IPS-15b (cell line): ENCODE results near the gene ZNF460.

Experiments
- H3K27me3 ChIP-seq: one replicate; pipeline ENCODE4 v1.6.1; 2013; ENCODE audit warnings: low read length; ENCODE audit not compliant: control insufficient read depth, insufficient read depth
- H3K36me3 ChIP-seq: one replicate; pipeline ENCODE4 v1.6.1; 2013; ENCODE audit warnings: low read length; ENCODE audit not compliant: control insufficient read depth, insufficient read depth
- H3K4me1 ChIP-seq: one replicate; pipeline ENCODE4 v1.6.1; 2013; ENCODE audit warnings: mild to moderate bottlenecking, low read length; ENCODE audit not compliant: control insufficient read depth, insufficient read depth
- H3K4me3 ChIP-seq: one replicate; pipeline ENCODE4 v1.5.1; 2013; ENCODE audit warnings: low read depth, low read length
- H3K9ac ChIP-seq: one replicate; pipeline ENCODE4 v1.6.1; 2013; ENCODE audit warnings: low read depth, mild to moderate bottlenecking, low read length
- H3K9me3 ChIP-seq: one replicate; pipeline ENCODE4 v1.6.1; 2013; ENCODE audit warnings: mild to moderate bottlenecking, low read length; ENCODE audit not compliant: control insufficient read depth, insufficient read depth

Gene ZNF460

DNA sequence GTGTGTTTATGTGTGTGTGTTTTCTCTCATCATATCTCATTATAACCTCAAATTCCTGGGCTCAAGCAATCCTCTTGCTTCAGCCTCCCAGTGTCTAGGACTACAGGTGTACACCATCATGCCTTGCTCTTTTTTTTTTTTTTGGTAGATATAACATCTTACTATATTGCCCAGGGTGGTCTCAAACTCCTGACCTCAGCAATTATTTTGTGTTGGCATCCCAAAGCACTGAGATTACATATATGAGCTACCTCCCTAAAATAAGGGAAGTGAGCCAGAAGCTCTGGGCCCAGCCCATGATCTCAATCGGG, 39.5 kb downstream of the ZNF460 start:
- H3K27me3 ChIP-seq = peaks cover 9% of the 10 kb centered on the region
- H3K9ac ChIP-seq = no peak overlapping the region
- no peaks in the 10 kb centered on the region for H3K9me3 ChIP-seq
- H3K4me1 ChIP-seq = peaks cover 4% of the 10 kb centered on the region
- H3K4me3 ChIP-seq = peak overlapping the region; percentile 64
- peaks cover 10% of the 10 kb centered on the region for H3K36me3 ChIP-seq

DNA sequence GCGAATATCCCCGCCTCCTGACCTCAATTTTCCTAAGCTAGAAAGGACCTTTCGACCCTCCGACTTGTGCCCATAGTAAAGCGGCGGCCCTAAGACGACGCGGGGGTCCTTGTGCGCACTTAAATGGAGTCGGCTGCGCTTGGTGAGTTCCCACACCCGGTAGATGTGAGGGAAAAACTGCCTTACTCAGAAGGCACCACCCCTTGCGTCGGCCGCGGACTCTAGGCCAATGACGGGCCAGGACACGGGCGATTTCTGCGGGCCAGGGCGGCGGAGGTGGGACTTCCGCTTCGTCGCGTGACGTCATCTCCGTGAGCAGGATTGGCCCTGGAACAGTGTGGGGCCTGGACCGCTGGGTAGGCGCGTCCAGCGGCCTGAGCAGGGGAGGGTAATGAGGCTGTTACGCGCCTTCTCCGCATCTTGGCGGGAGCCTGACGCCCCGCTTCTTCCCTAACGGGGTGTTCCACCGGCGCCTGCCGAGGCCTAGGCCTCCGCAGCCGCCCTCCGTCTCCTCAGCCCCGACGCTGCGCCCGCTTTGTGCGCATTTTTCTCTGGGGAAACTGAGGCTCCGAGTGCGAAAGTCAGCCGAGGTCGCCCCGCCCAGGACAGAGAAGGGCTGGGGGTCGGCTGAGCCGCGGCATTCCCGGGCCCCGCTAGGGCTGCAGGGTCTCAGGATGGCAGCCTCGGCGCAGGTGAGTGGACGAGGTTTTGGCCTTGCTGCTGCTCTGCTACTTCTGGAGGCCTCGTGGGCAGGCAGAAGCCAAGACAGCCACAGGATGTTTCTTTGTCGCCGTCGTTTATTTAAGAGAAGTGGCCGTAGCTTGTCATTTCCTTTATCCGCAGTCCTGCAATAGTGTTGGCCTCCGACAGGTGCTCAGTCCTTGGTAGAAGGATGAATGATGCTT, 40.1 kb downstream of the ZNF460 start, which contains the start of gene ZNF543:
Gene ZNF543, plus strand, starts transcription at position 293 of the 905 bp plus-strand sequence. Its CDS starts 382 bp downstream, at position 675.
- H3K4me1 ChIP-seq = peaks cover 4% of the 10 kb centered on the region
- H3K36me3 ChIP-seq = peaks cover 16% of the 10 kb centered on the region
- peaks cover 9% of the 10 kb centered on the region for H3K27me3 ChIP-seq
- peak within 1 kb of the TSS; percentile 64 for H3K4me3 ChIP-seq
- no peaks in the 10 kb centered on the region for H3K9me3 ChIP-seq
- H3K9ac ChIP-seq = peak within 1 kb of the TSS; percentile 91

DNA sequence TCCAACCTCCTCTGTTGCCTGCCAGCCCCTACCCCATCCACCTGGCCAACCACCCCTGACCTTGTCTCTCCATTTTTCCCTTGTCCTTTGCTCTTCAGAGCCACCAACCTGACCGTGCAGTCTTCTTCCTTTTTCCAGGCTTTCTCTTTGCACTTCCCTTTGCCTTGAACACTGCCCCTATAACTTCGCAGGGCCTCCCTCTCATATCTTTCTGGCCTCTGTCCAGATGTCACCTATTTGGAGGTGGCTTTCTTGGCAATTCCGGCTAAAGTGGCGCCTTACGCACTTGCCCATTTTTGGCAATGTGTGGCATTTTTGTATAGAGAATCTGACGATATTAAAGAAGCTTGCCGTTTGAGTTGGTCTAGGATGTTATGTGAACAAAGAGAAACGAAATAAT, 40.8 kb downstream of the ZNF460 start:
- Histone ChIP-seq H3K36me3 (peaks cover 16% of the 10 kb centered on the region), H3K4me1 (peaks cover 4% of the 10 kb centered on the region), H3K9ac (peak overlapping the region; percentile 91), H3K27me3 (peaks cover 6% of the 10 kb centered on the region), H3K4me3 (peak overlapping the region; percentile 64), H3K9me3 (no peaks in the 10 kb centered on the region)

DNA sequence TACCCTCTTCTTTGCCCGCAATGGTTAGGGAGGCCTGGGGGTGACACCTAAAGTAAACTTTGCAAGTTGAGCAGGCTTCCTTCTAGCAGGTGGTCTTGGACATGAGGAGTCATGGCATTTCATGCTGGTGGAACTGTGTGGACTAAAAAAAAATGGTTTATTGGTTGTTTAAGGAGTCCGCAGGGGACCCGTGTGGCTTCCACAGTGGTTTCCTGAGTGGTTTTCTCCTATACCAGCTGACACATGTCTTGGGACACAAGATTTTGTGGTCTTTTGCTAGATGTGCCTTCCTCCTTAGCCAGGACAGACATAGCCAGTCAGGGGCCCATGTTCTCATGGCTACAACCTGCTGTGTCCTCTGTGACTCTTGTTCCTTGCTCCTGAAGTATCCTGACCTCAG, 41.5 kb downstream of the ZNF460 start:
- H3K9ac ChIP-seq = no peak overlapping the region
- peaks cover under 1% of the 10 kb centered on the region for H3K27me3 ChIP-seq
- no peaks in the 10 kb centered on the region for H3K9me3 ChIP-seq
- H3K4me3 ChIP-seq = peak overlapping the region; percentile 64
- H3K36me3 ChIP-seq = peaks cover 16% of the 10 kb centered on the region
- H3K4me1 ChIP-seq = peaks cover 4% of the 10 kb centered on the region

DNA sequence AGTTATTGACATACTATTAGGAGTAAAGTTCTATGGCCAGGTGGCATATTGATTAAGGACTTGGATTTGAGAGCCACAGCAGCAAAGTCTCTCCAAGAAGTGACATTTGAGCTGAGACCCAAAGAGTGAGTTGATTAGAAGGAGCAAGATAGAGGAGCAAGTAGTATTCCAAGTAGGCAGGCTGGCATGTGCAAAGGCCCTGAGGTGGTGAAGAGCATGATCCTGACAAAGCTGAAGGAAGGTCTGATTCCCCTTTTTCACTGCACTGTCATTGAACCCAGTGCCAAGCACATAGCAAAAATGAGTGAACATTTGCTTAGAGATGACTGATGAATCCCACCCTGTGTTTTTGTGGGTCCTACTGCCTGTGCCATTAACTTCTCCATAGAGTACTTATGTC, 44.7 kb downstream of the ZNF460 start:
- H3K9ac ChIP-seq = no peak overlapping the region
- H3K4me3 ChIP-seq = no peak overlapping the region
- peaks cover 4% of the 10 kb centered on the region for H3K4me1 ChIP-seq
- H3K36me3 ChIP-seq = peaks cover 34% of the 10 kb centered on the region
- H3K27me3 ChIP-seq = no peaks in the 10 kb centered on the region
- no peaks in the 10 kb centered on the region for H3K9me3 ChIP-seq

DNA sequence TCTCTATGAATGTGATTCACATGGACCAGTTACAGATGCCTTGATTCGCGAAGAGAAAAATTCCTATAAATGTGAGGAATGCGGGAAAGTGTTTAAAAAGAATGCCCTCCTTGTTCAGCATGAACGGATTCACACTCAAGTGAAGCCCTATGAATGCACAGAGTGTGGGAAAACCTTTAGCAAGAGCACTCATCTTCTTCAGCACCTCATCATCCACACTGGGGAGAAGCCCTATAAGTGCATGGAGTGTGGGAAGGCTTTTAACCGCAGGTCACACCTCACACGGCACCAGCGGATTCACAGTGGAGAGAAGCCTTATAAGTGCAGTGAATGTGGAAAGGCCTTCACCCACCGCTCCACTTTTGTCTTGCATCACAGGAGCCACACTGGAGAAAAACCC, 47.7 kb downstream of the ZNF460 start:
- Histone ChIP-seq H3K4me3 (no peak overlapping the region), H3K4me1 (no peaks in the 10 kb centered on the region), H3K36me3 (peaks cover 34% of the 10 kb centered on the region), H3K9ac (no peak overlapping the region), H3K27me3 (no peaks in the 10 kb centered on the region), H3K9me3 (no peaks in the 10 kb centered on the region)

DNA sequence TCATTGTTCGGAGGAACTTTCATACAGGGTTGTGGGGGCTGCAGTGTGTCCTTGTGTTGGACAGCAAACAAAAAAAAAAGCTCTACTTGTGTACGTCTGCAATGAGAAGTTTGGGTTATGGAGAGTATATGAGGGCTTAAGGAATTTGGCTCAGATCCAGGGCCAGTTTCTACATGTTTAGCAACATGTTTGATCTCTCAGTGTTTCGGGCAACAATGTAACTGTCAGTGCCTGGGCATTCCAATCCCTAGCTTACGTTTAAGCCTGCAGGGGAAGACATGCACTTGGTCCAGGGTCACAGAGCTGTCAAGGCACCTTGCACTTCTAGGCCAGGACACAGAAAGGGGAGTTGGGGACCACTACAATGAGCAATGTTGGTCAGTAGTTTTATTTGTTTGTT, 53.9 kb downstream of the ZNF460 start:
- H3K4me3 ChIP-seq = no peak overlapping the region
- no peaks in the 10 kb centered on the region for H3K27me3 ChIP-seq
- no peak overlapping the region for H3K9ac ChIP-seq
- H3K36me3 ChIP-seq = peaks cover under 1% of the 10 kb centered on the region
- no peaks in the 10 kb centered on the region for H3K9me3 ChIP-seq
- no peaks in the 10 kb centered on the region for H3K4me1 ChIP-seq

DNA sequence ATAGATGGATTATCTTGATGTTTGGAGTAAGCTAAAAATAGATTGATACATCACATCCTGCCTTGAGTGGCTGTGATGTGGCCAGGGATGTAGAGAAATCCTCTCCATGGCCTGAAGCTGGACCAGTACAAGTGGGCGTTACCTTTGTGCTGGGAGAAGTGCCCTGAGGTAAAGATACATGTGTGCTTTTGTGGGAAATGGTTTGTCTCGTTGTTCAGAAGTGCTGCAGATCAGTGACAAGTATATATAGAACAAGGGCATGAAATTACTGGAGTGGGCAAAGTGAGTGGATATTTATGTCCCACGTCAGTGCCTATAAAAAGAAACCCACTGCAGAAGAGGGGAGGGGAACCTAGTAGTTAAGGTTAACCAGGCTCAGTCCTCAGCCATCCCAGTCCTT, 58.6 kb downstream of the ZNF460 start:
- Histone ChIP-seq H3K27me3 (no peaks in the 10 kb centered on the region), H3K9ac (no peak overlapping the region), H3K4me3 (no peak overlapping the region), H3K4me1 (no peaks in the 10 kb centered on the region), H3K36me3 (no peaks in the 10 kb centered on the region), H3K9me3 (no peaks in the 10 kb centered on the region)

DNA sequence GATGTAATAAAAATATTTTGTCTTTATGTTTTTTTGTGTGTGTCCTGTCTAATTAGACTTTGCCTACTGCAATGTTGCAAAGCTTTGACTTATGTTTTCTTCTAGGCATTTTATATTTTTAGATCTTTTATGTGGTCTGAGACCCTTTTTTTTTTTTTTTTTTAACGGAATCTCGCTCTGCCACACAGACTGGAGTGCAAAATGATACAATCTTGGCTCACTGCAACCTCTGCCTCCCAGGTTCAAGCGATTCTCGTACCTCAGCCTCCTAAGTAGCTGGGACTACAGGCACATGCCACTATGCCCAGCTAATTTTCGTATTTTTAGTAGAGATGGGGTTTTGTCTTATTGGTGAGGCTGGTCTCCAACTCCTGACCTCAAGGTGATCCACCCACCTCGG, 62.3 kb downstream of the ZNF460 start:
- no peaks in the 10 kb centered on the region for H3K9me3 ChIP-seq
- H3K27me3 ChIP-seq = peaks cover 2% of the 10 kb centered on the region
- H3K4me1 ChIP-seq = no peaks in the 10 kb centered on the region
- H3K4me3 ChIP-seq = no peak overlapping the region
- no peak overlapping the region for H3K9ac ChIP-seq
- H3K36me3 ChIP-seq = no peaks in the 10 kb centered on the region
